ENCODE data around the gene TULP4. TPM values are rescaled to one million over a fixed set of nuclear protein-coding genes. Genes with fewer than 3 reads are reported as not detected.

TULP4 gene
- total RNA-seq, 1 donor from 2014 or later: 105 TPM

DNA sequence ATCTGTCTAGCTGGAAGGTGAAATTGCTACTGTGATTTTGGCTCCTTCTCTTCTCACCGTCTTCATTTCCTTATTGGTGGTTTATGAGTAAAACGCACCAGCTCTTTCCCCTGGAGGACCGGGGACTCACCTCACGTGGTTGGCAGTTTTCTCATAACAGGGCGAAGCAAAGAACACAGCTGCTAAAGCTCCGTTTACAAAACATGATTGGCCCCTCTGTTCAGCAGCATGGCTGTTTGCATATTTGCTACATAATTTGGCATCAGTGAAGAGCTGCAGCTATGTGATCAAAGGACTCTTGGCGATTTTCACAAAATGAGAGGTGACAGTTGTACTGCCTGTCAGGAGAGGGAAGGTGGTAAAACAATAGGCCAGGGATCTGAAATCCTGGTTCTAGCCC lies 227.1 kb downstream of the TULP4 start:
- Histone ChIP-seq H3K4me3 (ENCODE audit: low read depth, low read length) (no peak overlapping the region), H3K36me3 (ENCODE audit: control insufficient read depth, insufficient read depth, low read length) (no peaks in the 10 kb centered on the region), H3K27me3 (ENCODE audit: control insufficient read depth, insufficient read depth, low read length) (peaks cover 6% of the 10 kb centered on the region)
- DNase-seq (ENCODE audit: low read depth): no peak
- TF ChIP-seq, protein P1, sequence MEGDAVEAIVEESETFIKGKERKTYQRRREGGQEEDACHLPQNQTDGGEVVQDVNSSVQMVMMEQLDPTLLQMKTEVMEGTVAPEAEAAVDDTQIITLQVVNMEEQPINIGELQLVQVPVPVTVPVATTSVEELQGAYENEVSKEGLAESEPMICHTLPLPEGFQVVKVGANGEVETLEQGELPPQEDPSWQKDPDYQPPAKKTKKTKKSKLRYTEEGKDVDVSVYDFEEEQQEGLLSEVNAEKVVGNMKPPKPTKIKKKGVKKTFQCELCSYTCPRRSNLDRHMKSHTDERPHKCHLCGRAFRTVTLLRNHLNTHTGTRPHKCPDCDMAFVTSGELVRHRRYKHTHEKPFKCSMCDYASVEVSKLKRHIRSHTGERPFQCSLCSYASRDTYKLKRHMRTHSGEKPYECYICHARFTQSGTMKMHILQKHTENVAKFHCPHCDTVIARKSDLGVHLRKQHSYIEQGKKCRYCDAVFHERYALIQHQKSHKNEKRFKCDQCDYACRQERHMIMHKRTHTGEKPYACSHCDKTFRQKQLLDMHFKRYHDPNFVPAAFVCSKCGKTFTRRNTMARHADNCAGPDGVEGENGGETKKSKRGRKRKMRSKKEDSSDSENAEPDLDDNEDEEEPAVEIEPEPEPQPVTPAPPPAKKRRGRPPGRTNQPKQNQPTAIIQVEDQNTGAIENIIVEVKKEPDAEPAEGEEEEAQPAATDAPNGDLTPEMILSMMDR (IDR thresholded peaks at IDR 0.05; ENCODE audit: insufficient read depth, low read length, poor library complexity, severe bottlenecking): no peak

- Histone ChIP-seq H3K27me3 (ENCODE audit: control insufficient read depth, insufficient read depth, low read length) (peaks cover 6% of the 10 kb centered on the region), H3K4me3 (ENCODE audit: low read depth, low read length) (no peak overlapping the region), H3K36me3 (ENCODE audit: control insufficient read depth, insufficient read depth, low read length) (no peaks in the 10 kb centered on the region)
- TF ChIP-seq, protein P1 (IDR thresholded peaks at IDR 0.05; ENCODE audit: insufficient read depth, low read length, poor library complexity, severe bottlenecking): no peak
- no peak for DNase-seq (ENCODE audit: low read depth)
These were observed 227.6 kb downstream of the TULP4 start for GRCh38 chr6:158539881-158540280.

DNA sequence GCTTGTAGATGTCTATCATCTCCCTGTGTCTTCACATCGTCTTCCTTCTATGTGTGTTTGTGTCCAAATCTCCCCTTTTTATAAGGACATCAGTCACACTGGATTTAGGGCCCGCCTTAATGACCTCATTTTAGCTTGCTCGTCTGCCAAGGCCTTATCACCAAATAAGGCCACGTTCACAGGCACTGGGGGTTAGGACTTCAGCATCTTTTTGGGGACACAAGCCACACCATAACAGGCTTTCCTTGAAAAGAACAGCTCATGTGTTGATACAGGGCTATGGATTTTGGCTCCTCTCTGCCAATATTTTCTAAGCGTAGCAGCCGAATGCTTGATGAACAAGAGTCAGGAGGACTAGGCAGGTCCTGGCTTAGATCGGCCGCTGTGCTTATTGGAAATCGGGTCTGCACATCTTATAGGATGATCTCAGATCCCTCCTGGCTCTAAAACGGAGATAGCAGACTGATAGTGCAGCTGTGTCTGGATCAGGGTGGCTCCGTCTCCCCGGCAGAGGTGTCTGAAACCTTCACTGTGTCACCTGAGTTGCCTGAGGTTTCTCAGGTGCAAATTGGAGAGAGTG lies 231.4 kb downstream of the TULP4 start:
- TF ChIP-seq, protein P1 (IDR thresholded peaks at IDR 0.05; ENCODE audit: insufficient read depth, low read length, poor library complexity, severe bottlenecking): no peak
- no peak overlapping the region for H3K4me3 ChIP-seq (ENCODE audit: low read depth, low read length)
- H3K27me3 ChIP-seq (ENCODE audit: control insufficient read depth, insufficient read depth, low read length): no peaks in the 10 kb centered on the region
- no peak for DNase-seq (ENCODE audit: low read depth)
- no peaks in the 10 kb centered on the region for H3K36me3 ChIP-seq (ENCODE audit: control insufficient read depth, insufficient read depth, low read length)

DNA sequence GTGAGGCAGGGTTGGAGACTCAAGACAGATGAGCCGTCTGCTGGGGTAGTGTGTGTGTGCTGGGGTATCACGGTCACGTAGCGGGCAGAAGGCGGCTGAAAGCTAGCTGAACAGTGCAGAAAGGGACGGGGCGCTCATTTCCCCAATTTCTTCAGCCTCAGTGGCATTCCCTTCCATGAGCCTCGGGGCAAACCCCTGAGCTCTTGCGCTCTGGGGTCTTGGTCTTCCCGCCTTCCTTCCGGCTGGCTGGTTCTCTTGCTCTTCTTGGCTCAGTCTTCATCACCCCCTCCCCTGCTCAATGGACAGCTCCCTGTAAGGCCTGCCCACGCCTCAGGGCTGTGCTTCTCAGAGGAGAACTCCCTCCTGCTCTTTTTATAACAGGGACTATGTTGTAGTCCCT lies 232.2 kb downstream of the TULP4 start:
- no peaks in the 10 kb centered on the region for H3K36me3 ChIP-seq (ENCODE audit: control insufficient read depth, insufficient read depth, low read length)
- H3K4me3 ChIP-seq (ENCODE audit: low read depth, low read length): no peak overlapping the region
- TF ChIP-seq, protein P1 (IDR thresholded peaks at IDR 0.05; ENCODE audit: insufficient read depth, low read length, poor library complexity, severe bottlenecking): no peak
- no peak for DNase-seq (ENCODE audit: low read depth)
- no peaks in the 10 kb centered on the region for H3K27me3 ChIP-seq (ENCODE audit: control insufficient read depth, insufficient read depth, low read length)

GRCh38 chr6:158545043-158545966 lies 233.0 kb downstream of the TULP4 start:
- no peak for DNase-seq (ENCODE audit: low read depth)
- H3K36me3 ChIP-seq (ENCODE audit: control insufficient read depth, insufficient read depth, low read length): no peaks in the 10 kb centered on the region

More at GRCh38 chr6:158545043-158545966, 233.0 kb downstream of the TULP4 start:
- TF ChIP-seq, protein P1 (IDR thresholded peaks at IDR 0.05; ENCODE audit: insufficient read depth, low read length, poor library complexity, severe bottlenecking): no peak
- no peaks in the 10 kb centered on the region for H3K27me3 ChIP-seq (ENCODE audit: control insufficient read depth, insufficient read depth, low read length)
- no peak overlapping the region for H3K4me3 ChIP-seq (ENCODE audit: low read depth, low read length)

Data from kidney epithelial cell (primary cell).